NCI-H82 (cell line): ENCODE data around the gene RCOR2.
"Not testable (repeated sequence)": the region's sequence is repeated elsewhere in the genome, so short reads cannot be mapped to it uniquely, and the experiment has no call there.

Source experiments
- DNase-seq: peaks from one replicate; lab custom pipeline; 2025; lab: John Stamatoyannopoulos, UW

Gene RCOR2

GRCh38 chr11:63879598-63880402 lies 37.2 kb downstream of the RCOR2 start:
- DNase-seq: no peak

- DNase-seq: no peak
These were observed 39.2 kb downstream of the RCOR2 start for GRCh38 chr11:63877658-63878241.

GRCh38 chr11:63876616-63877015 lies 40.3 kb downstream of the RCOR2 start:
- no peak for DNase-seq

- DNase-seq: no peak
These were observed 41.4 kb downstream of the RCOR2 start for GRCh38 chr11:63875506-63876065.

GRCh38 chr11:63874511-63874910 lies 42.5 kb downstream of the RCOR2 start:
- DNase-seq: peak; percentile 31

GRCh38 chr11:63873311-63873710 lies 43.7 kb downstream of the RCOR2 start:
- DNase-seq: no peak

GRCh38 chr11:63872800-63873197 lies 44.2 kb downstream of the RCOR2 start:
- DNase-seq: no peak

- DNase-seq: peak; percentile 55
These were observed 44.8 kb downstream of the RCOR2 start for GRCh38 chr11:63871962-63872799.

- no peak for DNase-seq
These were observed 46.4 kb downstream of the RCOR2 start for GRCh38 chr11:63870351-63871140.

- DNase-seq: no peak
These were observed 47.3 kb downstream of the RCOR2 start for GRCh38 chr11:63869683-63870082.

GRCh38 chr11:63869171-63869591 lies 47.8 kb downstream of the RCOR2 start:
- no peak for DNase-seq

GRCh38 chr11:63868399-63869064 lies 48.4 kb downstream of the RCOR2 start:
- DNase-seq: no peak

GRCh38 chr11:63867511-63867910 lies 49.5 kb downstream of the RCOR2 start:
- no peak for DNase-seq

- no peak for DNase-seq
These were observed 50.8 kb downstream of the RCOR2 start for GRCh38 chr11:63866211-63866610.

GRCh38 chr11:63863620-63864019 lies 53.3 kb downstream of the RCOR2 start:
- DNase-seq: not testable (repeated sequence)

- no peak for DNase-seq
These were observed 54.0 kb downstream of the RCOR2 start for GRCh38 chr11:63862923-63863322.
